ENCODE measurements around the gene JUN.
A peak's percentile ranks its signal among the peaks of the same experiment; 100 is the strongest.

The JUN gene

GRCh38 chr1:58779059-58779754, 4.6 kb downstream of the JUN start:
- TF ChIP-seq CTCF (IDR thresholded peaks at IDR 0.05; ENCODE audit: insufficient read depth, missing control alignments) = no peak
- DNase-seq (ENCODE audit: insufficient read length, low spot score) = no peak
- peak; percentile 21 for FAIRE-seq

GRCh38 chr1:58778385-58779000, 5.4 kb downstream of the JUN start:
- no peak for DNase-seq (ENCODE audit: insufficient read length, low spot score)
- TF ChIP-seq CTCF (IDR thresholded peaks at IDR 0.05; ENCODE audit: insufficient read depth, missing control alignments) = no peak
- FAIRE-seq = no peak

- no peak for TF ChIP-seq CTCF (IDR thresholded peaks at IDR 0.05; ENCODE audit: insufficient read depth, missing control alignments)
- DNase-seq (ENCODE audit: insufficient read length, low spot score) = no peak
- FAIRE-seq = no peak
Measured at GRCh38 chr1:58774027-58774426, 9.8 kb downstream of the JUN start.

- TF ChIP-seq CTCF (IDR thresholded peaks at IDR 0.05; ENCODE audit: insufficient read depth, missing control alignments) = no peak
- no peak for FAIRE-seq
- no peak for DNase-seq (ENCODE audit: insufficient read length, low spot score)
Measured at GRCh38 chr1:58773406-58773840, 10.4 kb downstream of the JUN start.

DNA sequence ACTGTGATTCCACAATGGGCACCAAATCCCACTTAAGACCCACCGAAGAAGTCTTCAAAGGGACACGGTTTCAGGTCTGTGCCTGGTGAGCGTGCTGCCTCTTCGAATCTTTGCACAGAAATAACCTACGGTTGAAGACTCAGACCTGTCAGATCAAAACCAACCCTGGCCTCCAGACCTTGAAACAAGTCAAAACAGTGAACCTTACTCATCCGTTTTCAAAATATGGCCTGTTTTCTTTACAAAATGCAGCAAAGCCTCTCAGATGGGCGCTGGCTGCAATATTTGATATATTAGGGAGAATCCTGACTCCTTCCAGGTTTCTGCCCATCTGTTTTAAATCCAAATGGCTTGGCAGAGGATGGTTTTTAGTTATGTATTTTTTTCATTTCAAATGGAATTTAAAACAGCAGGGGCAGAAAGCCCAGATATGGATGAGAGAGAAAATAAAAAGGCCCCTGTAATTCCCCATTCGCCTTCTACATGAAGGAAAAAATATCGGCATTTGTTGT, 14.0 kb downstream of the JUN start:
- no peak for TF ChIP-seq CTCF (IDR thresholded peaks at IDR 0.05; ENCODE audit: insufficient read depth, missing control alignments)
- DNase-seq (ENCODE audit: insufficient read length, low spot score) (no peak), FAIRE-seq (no peak)

- DNase-seq (ENCODE audit: insufficient read length, low spot score) = no peak
- peak; percentile 78 for TF ChIP-seq CTCF (IDR thresholded peaks at IDR 0.05; ENCODE audit: insufficient read depth, missing control alignments)
- no peak for FAIRE-seq
Measured at GRCh38 chr1:58768971-58769808, 14.7 kb downstream of the JUN start.
